ENCODE measurements around the gene RRH. TPM values are rescaled to one million over a fixed set of nuclear protein-coding genes. Genes with fewer than 3 reads are reported as not detected.

RRH gene
- total and polyA plus RNA-seq, 4 donors: 0.05 to 0.08 (median 0.05) TPM; not detected in 1

- no peak overlapping the region for H3K27ac ChIP-seq (ENCODE audit: low read depth in 1 of 2, low read length in 2 of 2)
- no peak overlapping the region for H3K4me3 ChIP-seq (ENCODE audit: low read depth in 1 of 3, low read length in 3 of 3)
- no peak overlapping the region for H3K9ac ChIP-seq (ENCODE audit: low read depth in 1 of 2, low read length in 2 of 2)
- H3K27me3 ChIP-seq (ENCODE audit: control insufficient read depth in 4 of 4, insufficient read depth in 4 of 4, low read length in 3 of 4): no peaks in the 10 kb centered on the region
- TF ChIP-seq REST (IDR thresholded peaks at IDR 0.05) (no peak), HNF4G (IDR thresholded peaks at IDR 0.05) (no peak), ATF3 (IDR thresholded peaks at IDR 0.05) (no peak), GABPA (IDR thresholded peaks at IDR 0.05 in 1 of 2, conservative IDR thresholded peaks at IDR 0.05 in 1 of 2) (no peak), CTCF (IDR thresholded peaks at IDR 0.05; ENCODE audit: low read depth, low read length, missing input control) (no peak), YY1 (IDR thresholded peaks at IDR 0.05) (no peak), RXRA (IDR thresholded peaks at IDR 0.05) (no peak), ZBTB33 (IDR thresholded peaks at IDR 0.05) (no peak)
- no peak for DNase-seq (ENCODE audit: low spot score)
- no peaks in the 10 kb centered on the region for H3K36me3 ChIP-seq (ENCODE audit: control insufficient read depth in 4 of 4, insufficient read depth in 3 of 4, low read depth in 1 of 4, low read length in 3 of 4)
- H3K4me1 ChIP-seq (ENCODE audit: control insufficient read depth in 4 of 4, insufficient read depth in 4 of 4, low read length in 3 of 4): peaks cover 2 to 19% (median 3%) of the 10 kb centered on the region in 4 donors
- 76% methylated on average over 3 of the region's 3 CpGs for WGBS
- H3K9me3 ChIP-seq (ENCODE audit: control insufficient read depth in 4 of 4, low read length in 3 of 4): no peaks in the 10 kb centered on the region
Measured at GRCh38 chr4:109861916-109862511, 34.2 kb downstream of the RRH start.

- Histone ChIP-seq H3K36me3 (ENCODE audit: control insufficient read depth in 4 of 4, insufficient read depth in 3 of 4, low read depth in 1 of 4, low read length in 3 of 4) (peaks cover 0 to 2% (median 0%) of the 10 kb centered on the region in 4 donors), H3K4me1 (ENCODE audit: control insufficient read depth in 4 of 4, insufficient read depth in 4 of 4, low read length in 3 of 4) (peaks cover 2 to 16% (median 3%) of the 10 kb centered on the region in 4 donors)
- TF ChIP-seq EGR1 (IDR thresholded peaks at IDR 0.05; ENCODE audit: low read depth in 2 of 2) (no peak), JUND (IDR thresholded peaks at IDR 0.05) (no peak), SP1 (IDR thresholded peaks at IDR 0.05) (no peak), REST (IDR thresholded peaks at IDR 0.05) (no peak), RAD21 (IDR thresholded peaks at IDR 0.05) (no peak), CTCF (IDR thresholded peaks at IDR 0.05; ENCODE audit: low read depth, low read length, missing input control) (peak; percentile 13)
Measured at GRCh38 chr4:109864134-109864533, 36.4 kb downstream of the RRH start.

More at GRCh38 chr4:109864134-109864533, 36.4 kb downstream of the RRH start:
- H3K4me3 ChIP-seq (ENCODE audit: low read depth in 1 of 3, low read length in 3 of 3): no peak overlapping the region
- no peak overlapping the region for H3K27ac ChIP-seq (ENCODE audit: low read depth in 1 of 2, low read length in 2 of 2)
- H3K9me3 ChIP-seq (ENCODE audit: control insufficient read depth in 4 of 4, low read length in 3 of 4): no peaks in the 10 kb centered on the region
- no peak for DNase-seq (ENCODE audit: low spot score)
- H3K9ac ChIP-seq (ENCODE audit: low read depth in 1 of 2, low read length in 2 of 2): no peak overlapping the region
- H3K27me3 ChIP-seq (ENCODE audit: control insufficient read depth in 4 of 4, insufficient read depth in 4 of 4, low read length in 3 of 4): no peaks in the 10 kb centered on the region

Measured in liver (tissue), 9 donors.